HCT116 (cell line): ENCODE results near the gene TFF2. TPM values are rescaled to one million over a fixed set of nuclear protein-coding genes. Genes with fewer than 3 reads are reported as not detected.

Experiments used
- ATAC-seq: fragments of 200-7000 bp; cut with Tn5 transposase; 2 replicates; pipeline ENCODE4 v1.9.1; 2020; ENCODE audit warnings: mild to moderate bottlenecking, moderate library complexity
- BruUV-seq: library from RNA; stranded (reverse); fragments of 400-500 nt; replicated peaks from 2 replicates; lab custom pipeline; 2021; lab: Mats Ljungman, UMichigan
- CTCF ChIA-PET: fragments of 300-600 bp; sonication (Branson Sonifier 250); formaldehyde crosslinking; loops from one replicate; lab custom pipeline; 2021; ENCODE audit warnings: antibody characterized with exemption; lab: Charles Lee
- POLR2A ChIA-PET: fragments of 300-600, 350-600 bp; sonication (Branson Sonifier 250); formaldehyde crosslinking; loops from one replicate; lab custom pipeline; 2021; ENCODE audit warnings: antibody characterized with exemption; lab: Charles Lee
- RAD21 ChIA-PET, 2 experiments: fragments of 300-600 bp; sonication (Branson Sonifier 250); formaldehyde crosslinking; loops; one replicate each; lab custom pipeline; 2023; ENCODE audit warnings: low total read pairs in 2 of 2; ENCODE audit not compliant: uncharacterized antibody in 2 of 2, unreplicated experiment in 2 of 2, low non-redundant PET in 1 of 2; lab: Charles Lee
- DNase-seq: peaks from one replicate; pipeline ENCODE4 v3.0.0-alpha.2; 2010; ENCODE audit warnings: low read depth, low spot score
- H2AFZ ChIP-seq: fragments of 200-600 bp; shearing (Covaris generic), sonication (generic); 2 replicates; pipeline ENCODE4 v1.6.1; 2017; ENCODE audit warnings: low read depth, mixed run types, mixed read lengths, antibody characterized with exemption, low read length; ENCODE audit not compliant: poor library complexity, severe bottlenecking
- H3K27ac ChIP-seq: 2 replicates; pipeline ENCODE4 v1.5.1; 2012; ENCODE audit warnings: low read depth, low read length
- H3K27me3 ChIP-seq: fragments of 200-600 bp; sonication (generic); 2 replicates; pipeline ENCODE4 v1.6.1; 2016; ENCODE audit warnings: mixed run types, low read length, mixed read lengths; ENCODE audit not compliant: insufficient read depth
- H3K36me3 ChIP-seq, 2 experiments: fragments of 200-500 bp in 1 of 2; fragments of 200-600 bp in 1 of 2; sonication (Bioruptor generic) in 1 of 2; sonication (generic) in 1 of 2; 2 replicates each; pipeline versions ENCODE4 v1.5.1 to v1.6.1; 2014 to 2016; ENCODE audit warnings: low read length in 2 of 2, inconsistent platforms in 1 of 2, mixed read lengths in 1 of 2, mixed run types in 1 of 2; ENCODE audit not compliant: insufficient read depth in 2 of 2, control insufficient read depth in 1 of 2
- H3K4me1 ChIP-seq, 2 experiments: fragments of 200-600 bp in 1 of 2; sonication (generic) in 1 of 2; 2 replicates each; pipeline versions ENCODE4 v1.5.1 to v1.6.1; 2012 to 2017; ENCODE audit warnings: low read length in 2 of 2, inconsistent platforms in 1 of 2, mild to moderate bottlenecking in 1 of 2, mixed read lengths in 1 of 2, mixed run types in 1 of 2, moderate library complexity in 1 of 2; ENCODE audit not compliant: insufficient read depth in 2 of 2, control insufficient read depth in 1 of 2
- H3K4me2 ChIP-seq: fragments of 200-600 bp; sonication (generic); 2 replicates; pipeline ENCODE4 v1.6.1; 2017; ENCODE audit warnings: mixed run types, low read length, mixed read lengths
- H3K4me3 ChIP-seq, 2 experiments: fragments of 200-600 bp in 1 of 2; sonication (generic) in 1 of 2; replicated peaks in 1 of 2; 2 replicates each; pipeline ENCODE4 v1.5.1; 2011 to 2016; ENCODE audit warnings: low read length in 2 of 2, control low read depth in 1 of 2, low read depth in 1 of 2, mild to moderate bottlenecking in 1 of 2, mixed read lengths in 1 of 2, mixed run types in 1 of 2
- H3K79me2 ChIP-seq: fragments of 200-600 bp; sonication (generic); 2 replicates; pipeline ENCODE4 v1.6.1; 2017; ENCODE audit warnings: mild to moderate bottlenecking, mixed run types, low read length, moderate library complexity, mixed read lengths; ENCODE audit not compliant: insufficient read depth
- H3K9ac ChIP-seq: fragments of 200-600 bp; sonication (generic); 2 replicates; pipeline ENCODE4 v1.6.1; 2016; ENCODE audit warnings: low read length, mixed read lengths
- H3K9me2 ChIP-seq: fragments of 200-600 bp; sonication (generic), shearing (Covaris generic); 2 replicates; pipeline ENCODE4 v1.6.1; 2017; ENCODE audit warnings: mixed run types, mild to moderate bottlenecking, moderate library complexity; ENCODE audit not compliant: insufficient read depth
- H3K9me3 ChIP-seq, 2 experiments: fragments of 200-500 bp in 1 of 2; fragments of 200-600 bp in 1 of 2; sonication (Bioruptor generic) in 1 of 2; sonication (generic) in 1 of 2; 2 replicates each; pipeline ENCODE4 v1.6.1; 2014 to 2017; ENCODE audit warnings: low read length in 2 of 2, mixed read lengths in 2 of 2, inconsistent platforms in 1 of 2, low read depth in 1 of 2, mild to moderate bottlenecking in 1 of 2, mixed run types in 1 of 2, moderate library complexity in 1 of 2; ENCODE audit not compliant: control insufficient read depth in 1 of 2, insufficient read depth in 1 of 2
- H4K20me1 ChIP-seq: fragments of 200-600 bp; sonication (generic), shearing (Covaris generic); 2 replicates; pipeline ENCODE4 v1.6.1; 2017; ENCODE audit warnings: mixed run types, mild to moderate bottlenecking, moderate library complexity; ENCODE audit not compliant: insufficient read depth
- CBX3 ChIP-seq: IDR thresholded peaks from 2 replicates; pipeline ENCODE4 v1.6.1; 2012; ENCODE audit warnings: low read depth
- ELF1 ChIP-seq: IDR thresholded peaks from 2 replicates; pipeline ENCODE4 v1.6.1; 2012; ENCODE audit warnings: low read depth, borderline replicate concordance
- EZH2 ChIP-seq: fragments of 200-600 bp; sonication (generic); IDR thresholded peaks from 2 replicates; pipeline ENCODE4 v1.6.1; 2017; ENCODE audit warnings: antibody characterized with exemption, mixed run types
- EZH2phosphoT487 ChIP-seq: fragments of 200-600 bp; IDR thresholded peaks from 2 replicates; pipeline ENCODE4 v1.6.1; 2018; ENCODE audit warnings: antibody characterized with exemption, borderline replicate concordance
- FOSL1 ChIP-seq: IDR thresholded peaks from 2 replicates; pipeline ENCODE4 v1.6.1; 2012; ENCODE audit warnings: low read depth
- JUND ChIP-seq: IDR thresholded peaks from 2 replicates; pipeline ENCODE4 v1.6.1; 2012
- POLR2AphosphoS5 ChIP-seq: IDR thresholded peaks from 2 replicates; pipeline ENCODE4 v1.6.1; 2011; ENCODE audit warnings: mild to moderate bottlenecking, low read depth, low read length, moderate library complexity
- REST ChIP-seq: IDR thresholded peaks from 2 replicates; pipeline ENCODE4 v1.6.1; 2012; ENCODE audit warnings: low read depth
- SRF ChIP-seq: IDR thresholded peaks from 2 replicates; pipeline ENCODE4 v1.6.1; 2012; ENCODE audit warnings: low read depth
- TCF7L2 ChIP-seq: IDR thresholded peaks from 2 replicates; pipeline ENCODE4 v1.7.0; 2011; ENCODE audit warnings: borderline replicate concordance, inconsistent platforms; ENCODE audit not compliant: insufficient read depth, insufficient read length; ENCODE audit errors: extremely low read depth
- ZFX ChIP-seq: fragments of 450-650 bp; IDR thresholded peaks from 2 replicates; pipeline ENCODE4 v1.6.1; 2017
- ZNF274 ChIP-seq: fragments of 200-500 bp; sonication (Bioruptor generic); IDR thresholded peaks from 2 replicates; pipeline ENCODE4 v1.6.1; 2014; ENCODE audit warnings: mild to moderate bottlenecking, low read depth, low read length, inconsistent platforms
- intact Hi-C: fragments of 100-400 bp; cut with micrococcal nuclease; formaldehyde crosslinking; loops from 2 replicates; pipeline ENCODE4 v1.10.0; 2022
- total RNA-seq: library from RNA; stranded (reverse); gene quantifications from one replicate; pipeline ENCODE4 v1.2.1, GENCODE V29; 2021; ENCODE audit not compliant: unreplicated experiment
- TF ChIP-seq, protein P1 (sequence below): IDR thresholded peaks from 2 replicates; pipeline ENCODE4 v1.6.1; 2011; ENCODE audit warnings: mild to moderate bottlenecking, low read length, moderate library complexity; ENCODE audit not compliant: insufficient replicate concordance; ENCODE audit errors: extremely low read depth
- TF ChIP-seq, protein P2 (sequence below): IDR thresholded peaks from 2 replicates; pipeline ENCODE4 v1.6.1; 2012

Gene TFF2
- total RNA-seq, 1 experiment from 2014 or later: not detected

GRCh38 chr21:42320791-42321190, 30.0 kb downstream of the TFF2 start:
- no peaks in the 10 kb centered on the region for H4K20me1 ChIP-seq
- no peak overlapping the region for H3K27ac ChIP-seq
- H3K79me2 ChIP-seq: no peaks in the 10 kb centered on the region
- no peak overlapping the region for H3K4me2 ChIP-seq
- H3K27me3 ChIP-seq: peaks cover 9% of the 10 kb centered on the region; the same call in 1 of the 2 replicates
- POLR2A ChIA-PET: no interaction called here
- H3K9ac ChIP-seq: no peak overlapping the region
- H2AFZ ChIP-seq: no peak overlapping the region
- CTCF ChIA-PET: no interaction called here
- H3K9me3 ChIP-seq: no peaks in the 10 kb centered on the region
- no peaks in the 10 kb centered on the region for H3K9me2 ChIP-seq
- no TSS peak for BruUV-seq
- intact Hi-C loops: no loop called here
- no peak for DNase-seq
- RAD21 ChIA-PET: no interaction called here
- no peaks in the 10 kb centered on the region for H3K36me3 ChIP-seq
- no peaks in the 10 kb centered on the region for H3K4me1 ChIP-seq
- ATAC-seq: no peak
- TF ChIP-seq POLR2AphosphoS5: no peak
- no peak for TF ChIP-seq TCF7L2
- no peak for TF ChIP-seq SRF
- H3K4me3 ChIP-seq: no peak overlapping the region

- intact Hi-C loops: no loop called here
- DNase-seq: no peak
- no peaks in the 10 kb centered on the region for H3K9me3 ChIP-seq
- no peak overlapping the region for H3K9ac ChIP-seq
- H3K9me2 ChIP-seq: no peaks in the 10 kb centered on the region
- no peak overlapping the region for H3K4me3 ChIP-seq
- H3K27me3 ChIP-seq: peaks cover 7% of the 10 kb centered on the region; the same call in 1 of the 2 replicates
- ChIA-PET POLR2A (no interaction called here), CTCF (interaction anchor here (2.1 kb wide), 1 partner anchor 10 kb away, joined by 7 read pairs; no protein-coding TSS in a partner anchor), RAD21 (no interaction called here)
- H3K4me1 ChIP-seq: no peaks in the 10 kb centered on the region
- H3K4me2 ChIP-seq: no peak overlapping the region
- H3K79me2 ChIP-seq: no peaks in the 10 kb centered on the region
- H4K20me1 ChIP-seq: no peaks in the 10 kb centered on the region
- H3K36me3 ChIP-seq: no peaks in the 10 kb centered on the region
- BruUV-seq: no TSS peak
- ATAC-seq: peak; percentile 63
- no peak overlapping the region for H3K27ac ChIP-seq
- no peak overlapping the region for H2AFZ ChIP-seq
- no peak for TF ChIP-seq JUND
- no peak for TF ChIP-seq REST
- TF ChIP-seq TCF7L2: no peak
- TF ChIP-seq, protein P1, sequence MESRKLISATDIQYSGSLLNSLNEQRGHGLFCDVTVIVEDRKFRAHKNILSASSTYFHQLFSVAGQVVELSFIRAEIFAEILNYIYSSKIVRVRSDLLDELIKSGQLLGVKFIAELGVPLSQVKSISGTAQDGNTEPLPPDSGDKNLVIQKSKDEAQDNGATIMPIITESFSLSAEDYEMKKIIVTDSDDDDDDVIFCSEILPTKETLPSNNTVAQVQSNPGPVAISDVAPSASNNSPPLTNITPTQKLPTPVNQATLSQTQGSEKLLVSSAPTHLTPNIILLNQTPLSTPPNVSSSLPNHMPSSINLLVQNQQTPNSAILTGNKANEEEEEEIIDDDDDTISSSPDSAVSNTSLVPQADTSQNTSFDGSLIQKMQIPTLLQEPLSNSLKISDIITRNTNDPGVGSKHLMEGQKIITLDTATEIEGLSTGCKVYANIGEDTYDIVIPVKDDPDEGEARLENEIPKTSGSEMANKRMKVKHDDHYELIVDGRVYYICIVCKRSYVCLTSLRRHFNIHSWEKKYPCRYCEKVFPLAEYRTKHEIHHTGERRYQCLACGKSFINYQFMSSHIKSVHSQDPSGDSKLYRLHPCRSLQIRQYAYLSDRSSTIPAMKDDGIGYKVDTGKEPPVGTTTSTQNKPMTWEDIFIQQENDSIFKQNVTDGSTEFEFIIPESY: no peak
- TF ChIP-seq ELF1: no peak
- no peak for TF ChIP-seq ZFX
- TF ChIP-seq, protein P2, sequence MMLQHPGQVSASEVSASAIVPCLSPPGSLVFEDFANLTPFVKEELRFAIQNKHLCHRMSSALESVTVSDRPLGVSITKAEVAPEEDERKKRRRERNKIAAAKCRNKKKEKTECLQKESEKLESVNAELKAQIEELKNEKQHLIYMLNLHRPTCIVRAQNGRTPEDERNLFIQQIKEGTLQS: no peak
- TF ChIP-seq EZH2: no peak
- TF ChIP-seq EZH2phosphoT487: no peak
- TF ChIP-seq SRF: no peak
- no peak for TF ChIP-seq FOSL1
- TF ChIP-seq ZNF274: no peak
- no peak for TF ChIP-seq CBX3
These were observed 30.8 kb downstream of the TFF2 start for GRCh38 chr21:42319851-42320572.
